ENCODE results near the gene KBTBD3. TPM values are rescaled to one million over a fixed set of nuclear protein-coding genes. Genes with fewer than 3 reads are reported as not detected.

Gene KBTBD3
- total RNA-seq, 4 donors from 2014 or later, result 0.92 to 6.2 (median 1.9) TPM

GRCh38 chr11:106001304-106002012 is 75.7 kb downstream of the KBTBD3 start:
- no peak for DNase-seq
- Histone ChIP-seq H3K36me3 (peaks cover 0 to 38% of the 10 kb centered on the region in 2 donors), H3K4me3 (no peak overlapping the region), H3K9me3 (no peaks in the 10 kb centered on the region), H3K4me1 (no peaks in the 10 kb centered on the region), H3K27ac (no peak overlapping the region), H3K27me3 (no peaks in the 10 kb centered on the region)
- no peak for ATAC-seq
- in situ Hi-C loops (cut with MboI; ENCODE audit: low sequenced_read_pairs in 4 of 4) (no loop called here), intact Hi-C loops (cut with DNase I; ENCODE audit: low total_unique reads) (no loop called here)
- TF ChIP-seq POLR2A (IDR thresholded peaks at IDR 0.05), result no peak
- TF ChIP-seq, protein P1, sequence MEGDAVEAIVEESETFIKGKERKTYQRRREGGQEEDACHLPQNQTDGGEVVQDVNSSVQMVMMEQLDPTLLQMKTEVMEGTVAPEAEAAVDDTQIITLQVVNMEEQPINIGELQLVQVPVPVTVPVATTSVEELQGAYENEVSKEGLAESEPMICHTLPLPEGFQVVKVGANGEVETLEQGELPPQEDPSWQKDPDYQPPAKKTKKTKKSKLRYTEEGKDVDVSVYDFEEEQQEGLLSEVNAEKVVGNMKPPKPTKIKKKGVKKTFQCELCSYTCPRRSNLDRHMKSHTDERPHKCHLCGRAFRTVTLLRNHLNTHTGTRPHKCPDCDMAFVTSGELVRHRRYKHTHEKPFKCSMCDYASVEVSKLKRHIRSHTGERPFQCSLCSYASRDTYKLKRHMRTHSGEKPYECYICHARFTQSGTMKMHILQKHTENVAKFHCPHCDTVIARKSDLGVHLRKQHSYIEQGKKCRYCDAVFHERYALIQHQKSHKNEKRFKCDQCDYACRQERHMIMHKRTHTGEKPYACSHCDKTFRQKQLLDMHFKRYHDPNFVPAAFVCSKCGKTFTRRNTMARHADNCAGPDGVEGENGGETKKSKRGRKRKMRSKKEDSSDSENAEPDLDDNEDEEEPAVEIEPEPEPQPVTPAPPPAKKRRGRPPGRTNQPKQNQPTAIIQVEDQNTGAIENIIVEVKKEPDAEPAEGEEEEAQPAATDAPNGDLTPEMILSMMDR (IDR thresholded peaks at IDR 0.05 in 4 of 5, conservative IDR thresholded peaks at IDR 0.05 in 1 of 5), result no peak

Other genes with a start within 250 kb of the KBTBD3 start
- gene MSANTD4, start 55.1 kb downstream of the KBTBD3 start, total RNA-seq, result 10 to 100 TPM; 31.3 to 39.6 (median 34.9) TPM
- 10 to 100 TPM; 23.2 to 59.4 (median 45.2) TPM for gene AASDHPPT, start 315 bp upstream of the KBTBD3 start, total RNA-seq

Measured in gastrocnemius medialis (tissue), 4 donors.